ENCODE measurements around the gene ARPC5L. TPM values are rescaled to one million over a fixed set of nuclear protein-coding genes. Genes with fewer than 3 reads are reported as not detected.
A peak's percentile ranks its signal among the peaks of the same experiment; 100 is the strongest.

The ARPC5L gene
- total RNA-seq, 1 experiment from 2014 or later, result 47.2 TPM

DNA sequence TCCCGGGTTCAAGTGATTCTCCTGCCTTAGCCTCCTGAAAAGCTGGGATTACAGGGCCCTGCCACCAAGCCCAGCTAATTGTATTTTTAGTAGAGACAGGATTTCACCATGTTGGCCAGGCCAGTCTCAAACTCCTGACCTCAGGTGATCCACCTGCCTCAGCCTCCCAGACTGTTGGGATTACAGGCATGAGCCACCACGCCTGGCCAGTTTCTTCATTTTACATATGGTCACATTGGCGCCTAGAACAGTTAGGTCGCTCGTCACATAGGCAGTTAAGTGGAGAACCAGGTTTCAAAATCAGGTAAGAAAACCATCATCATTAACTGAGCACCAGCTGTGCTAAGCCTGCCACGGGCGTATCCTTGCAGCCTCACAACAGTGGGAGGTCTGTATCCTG lies 48.9 kb upstream of the ARPC5L start:
- H3K4me1 Mint-ChIP-seq, result peaks cover 36% of the 10 kb centered on the region
- ChIA-PET POLR2A (no interaction called here), CTCF (interaction anchor here (1.1 to 10.1 kb wide), 7 partner anchors 11 to 40 kb away, joined by 3 to 147 read pairs (median 7); partner anchors contain the start of genes NR6A1, OLFML2A and WDR38)

DNA sequence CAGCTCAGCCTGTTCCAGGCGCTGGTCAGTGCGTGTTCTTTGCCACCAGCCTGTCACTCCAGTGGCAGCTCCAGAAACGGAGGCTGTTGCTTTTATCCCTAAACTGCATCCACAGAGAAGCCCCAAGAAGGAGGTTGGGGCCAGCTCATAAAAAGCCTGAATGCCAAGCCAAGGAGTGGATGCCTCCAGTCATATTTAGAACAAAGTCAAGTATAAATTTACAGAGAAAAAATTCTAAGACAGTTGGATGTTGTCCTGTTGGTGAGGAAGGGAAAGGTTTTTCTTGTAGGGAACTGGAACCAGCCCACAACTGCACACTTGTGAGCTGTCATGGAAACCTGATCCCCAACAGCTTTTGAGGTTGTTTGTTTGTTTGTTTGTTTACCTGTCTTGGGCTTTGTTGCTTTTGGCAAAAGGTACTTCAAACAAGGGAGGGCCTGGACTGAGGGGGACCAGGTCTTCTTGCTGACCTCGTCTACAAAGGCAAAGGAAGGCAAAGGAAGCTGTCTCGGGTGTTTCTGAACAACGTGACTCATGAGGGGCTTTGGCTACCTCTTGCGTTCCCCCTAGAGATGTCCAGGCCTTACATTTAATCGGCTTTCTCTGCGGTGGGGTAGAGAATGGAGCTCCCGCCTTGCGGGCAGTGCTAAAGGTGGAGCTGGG lies 48.3 kb upstream of the ARPC5L start:
- Mint-ChIP-seq H3K27ac (peak overlapping the region; percentile 13; the same call in 1 of the 2 replicates), H3K4me1 (peaks cover 31% of the 10 kb centered on the region), H3K4me3 (no peak overlapping the region), H3K9me3 (no peaks in the 10 kb centered on the region), H3K36me3 (no peaks in the 10 kb centered on the region), H3K27me3 (ENCODE audit: low read depth) (no peaks in the 10 kb centered on the region)
- ChIA-PET POLR2A (interaction anchor here (0.5 to 1.1 kb wide), 2 partner anchors 48 to 555 kb away, joined by 3 read pairs; partner anchors contain the start of genes ARPC5L and RPL35), CTCF (interaction anchor here (0.6 to 10.1 kb wide), 10 partner anchors 12 to 43 kb away, joined by 3 to 147 read pairs (median 4); partner anchors contain the start of genes NR6A1, OLFML2A and WDR38)
- no peak for ATAC-seq
- TF ChIP-seq, protein P1, sequence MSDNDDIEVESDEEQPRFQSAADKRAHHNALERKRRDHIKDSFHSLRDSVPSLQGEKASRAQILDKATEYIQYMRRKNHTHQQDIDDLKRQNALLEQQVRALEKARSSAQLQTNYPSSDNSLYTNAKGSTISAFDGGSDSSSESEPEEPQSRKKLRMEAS (CRISPR knock-in tag; IDR thresholded peaks at IDR 0.05), result no peak
- DNase-seq (ENCODE audit: low spot score), result no peak

More for the DNA sequence above, 48.9 kb upstream of the ARPC5L start:
- no peak for TF ChIP-seq TP53 (CRISPR knock-in tag; IDR thresholded peaks at IDR 0.05)
- no peak for TF ChIP-seq USF2 (CRISPR knock-in tag; IDR thresholded peaks at IDR 0.05)
- TF ChIP-seq, protein P2, sequence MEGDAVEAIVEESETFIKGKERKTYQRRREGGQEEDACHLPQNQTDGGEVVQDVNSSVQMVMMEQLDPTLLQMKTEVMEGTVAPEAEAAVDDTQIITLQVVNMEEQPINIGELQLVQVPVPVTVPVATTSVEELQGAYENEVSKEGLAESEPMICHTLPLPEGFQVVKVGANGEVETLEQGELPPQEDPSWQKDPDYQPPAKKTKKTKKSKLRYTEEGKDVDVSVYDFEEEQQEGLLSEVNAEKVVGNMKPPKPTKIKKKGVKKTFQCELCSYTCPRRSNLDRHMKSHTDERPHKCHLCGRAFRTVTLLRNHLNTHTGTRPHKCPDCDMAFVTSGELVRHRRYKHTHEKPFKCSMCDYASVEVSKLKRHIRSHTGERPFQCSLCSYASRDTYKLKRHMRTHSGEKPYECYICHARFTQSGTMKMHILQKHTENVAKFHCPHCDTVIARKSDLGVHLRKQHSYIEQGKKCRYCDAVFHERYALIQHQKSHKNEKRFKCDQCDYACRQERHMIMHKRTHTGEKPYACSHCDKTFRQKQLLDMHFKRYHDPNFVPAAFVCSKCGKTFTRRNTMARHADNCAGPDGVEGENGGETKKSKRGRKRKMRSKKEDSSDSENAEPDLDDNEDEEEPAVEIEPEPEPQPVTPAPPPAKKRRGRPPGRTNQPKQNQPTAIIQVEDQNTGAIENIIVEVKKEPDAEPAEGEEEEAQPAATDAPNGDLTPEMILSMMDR (IDR thresholded peaks at IDR 0.05), result no peak
- TF ChIP-seq GTF2I (CRISPR knock-in tag; conservative IDR thresholded peaks at IDR 0.05), result no peak
- no peak for TF ChIP-seq GRHL2 (CRISPR knock-in tag; IDR thresholded peaks at IDR 0.05; ENCODE audit: insufficient replicate concordance, severe bottlenecking)
- no peak for TF ChIP-seq ZNF138 (CRISPR knock-in tag; conservative IDR thresholded peaks at IDR 0.05)
- TF ChIP-seq FOXP1 (CRISPR knock-in tag; IDR thresholded peaks at IDR 0.05; ENCODE audit: borderline replicate concordance), result no peak
- TF ChIP-seq SMAD3 (CRISPR knock-in tag; IDR thresholded peaks at IDR 0.05; ENCODE audit: borderline replicate concordance), result no peak
- TF ChIP-seq, protein P1 (CRISPR knock-in tag; IDR thresholded peaks at IDR 0.05), result no peak
- no peak for TF ChIP-seq TEAD1 (CRISPR knock-in tag; IDR thresholded peaks at IDR 0.05)
- TF ChIP-seq ZNF423 (CRISPR knock-in tag; IDR thresholded peaks at IDR 0.05), result no peak
- Mint-ChIP-seq H3K36me3 (no peaks in the 10 kb centered on the region), H3K27me3 (ENCODE audit: low read depth) (no peaks in the 10 kb centered on the region), H3K27ac (no peak overlapping the region), H3K9me3 (no peaks in the 10 kb centered on the region), H3K4me3 (no peak overlapping the region)
- no peak for ATAC-seq
- no peak for DNase-seq (ENCODE audit: low spot score)

- Mint-ChIP-seq H3K4me1 (peaks cover 31% of the 10 kb centered on the region), H3K27me3 (ENCODE audit: low read depth) (no peaks in the 10 kb centered on the region), H3K27ac (peak overlapping the region; percentile 13; the same call in 1 of the 2 replicates), H3K4me3 (no peak overlapping the region), H3K9me3 (no peaks in the 10 kb centered on the region), H3K36me3 (no peaks in the 10 kb centered on the region)
- ATAC-seq, result no peak
- TF ChIP-seq, protein P3, sequence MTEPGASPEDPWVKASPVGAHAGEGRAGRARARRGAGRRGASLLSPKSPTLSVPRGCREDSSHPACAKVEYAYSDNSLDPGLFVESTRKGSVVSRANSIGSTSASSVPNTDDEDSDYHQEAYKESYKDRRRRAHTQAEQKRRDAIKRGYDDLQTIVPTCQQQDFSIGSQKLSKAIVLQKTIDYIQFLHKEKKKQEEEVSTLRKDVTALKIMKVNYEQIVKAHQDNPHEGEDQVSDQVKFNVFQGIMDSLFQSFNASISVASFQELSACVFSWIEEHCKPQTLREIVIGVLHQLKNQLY (CRISPR knock-in tag; IDR thresholded peaks at IDR 0.05), result no peak
- DNase-seq (ENCODE audit: low spot score), result no peak
- ChIA-PET CTCF (interaction anchor here (0.6 to 10.1 kb wide), 10 partner anchors 13 to 42 kb away, joined by 3 to 147 read pairs (median 4); partner anchors contain the start of genes NR6A1, OLFML2A and WDR38), POLR2A (interaction anchor here (1.1 kb wide), 1 partner anchor 47 kb away, joined by 3 read pairs; the partner anchor contains the start of genes ARPC5L and RPL35)
Measured at GRCh38 chr9:124814164-124814535, 47.8 kb upstream of the ARPC5L start.

DNA sequence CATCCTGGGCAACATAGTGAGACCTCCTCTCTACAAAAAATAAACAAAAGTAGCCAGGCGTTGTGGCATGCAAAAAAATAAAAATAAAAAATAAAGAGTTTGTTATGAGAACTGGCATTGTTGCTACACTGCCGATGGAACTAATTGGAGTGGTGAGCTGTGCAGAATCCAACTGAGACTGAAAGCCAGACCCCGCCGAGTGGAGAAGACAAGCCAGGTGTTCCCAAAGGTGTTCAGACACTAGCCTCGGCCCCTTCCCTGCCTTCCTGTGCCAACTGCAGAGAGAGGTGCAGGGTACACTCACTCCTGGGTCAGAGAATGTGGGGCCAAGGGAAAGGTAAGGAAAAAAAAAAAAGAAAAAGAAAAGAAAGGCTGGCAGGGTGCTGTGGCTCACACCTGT lies 46.3 kb upstream of the ARPC5L start:
- Mint-ChIP-seq H3K4me3 (no peak overlapping the region), H3K27me3 (ENCODE audit: low read depth) (no peaks in the 10 kb centered on the region), H3K27ac (no peak overlapping the region), H3K36me3 (no peaks in the 10 kb centered on the region), H3K9me3 (no peaks in the 10 kb centered on the region), H3K4me1 (peaks cover 30% of the 10 kb centered on the region)
- CTCF ChIA-PET, result interaction anchor here (0.6 to 10.1 kb wide), 4 partner anchors 25 to 1237 kb away, joined by 3 to 147 read pairs (median 30); partner anchors contain the start of genes NR6A1, OLFML2A and WDR38
- ATAC-seq (no peak), DNase-seq (ENCODE audit: low spot score) (no peak)
- POLR2A ChIA-PET, result no interaction called here
- TF ChIP-seq, protein P4, sequence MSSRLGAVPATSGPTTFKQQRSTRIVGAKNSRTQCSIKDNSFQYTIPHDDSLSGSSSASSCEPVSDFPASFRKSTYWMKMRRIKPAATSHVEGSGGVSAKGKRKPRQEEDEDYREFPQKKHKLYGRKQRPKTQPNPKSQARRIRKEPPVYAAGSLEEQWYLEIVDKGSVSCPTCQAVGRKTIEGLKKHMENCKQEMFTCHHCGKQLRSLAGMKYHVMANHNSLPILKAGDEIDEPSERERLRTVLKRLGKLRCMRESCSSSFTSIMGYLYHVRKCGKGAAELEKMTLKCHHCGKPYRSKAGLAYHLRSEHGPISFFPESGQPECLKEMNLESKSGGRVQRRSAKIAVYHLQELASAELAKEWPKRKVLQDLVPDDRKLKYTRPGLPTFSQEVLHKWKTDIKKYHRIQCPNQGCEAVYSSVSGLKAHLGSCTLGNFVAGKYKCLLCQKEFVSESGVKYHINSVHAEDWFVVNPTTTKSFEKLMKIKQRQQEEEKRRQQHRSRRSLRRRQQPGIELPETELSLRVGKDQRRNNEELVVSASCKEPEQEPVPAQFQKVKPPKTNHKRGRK (CRISPR knock-in tag; IDR thresholded peaks at IDR 0.05; ENCODE audit: borderline replicate concordance), result no peak
- TF ChIP-seq SMAD4 (CRISPR knock-in tag; IDR thresholded peaks at IDR 0.05) (no peak), E2F5 (CRISPR knock-in tag; IDR thresholded peaks at IDR 0.05) (no peak), SOX15 (CRISPR knock-in tag; IDR thresholded peaks at IDR 0.05) (no peak)
- TF ChIP-seq, protein P5, sequence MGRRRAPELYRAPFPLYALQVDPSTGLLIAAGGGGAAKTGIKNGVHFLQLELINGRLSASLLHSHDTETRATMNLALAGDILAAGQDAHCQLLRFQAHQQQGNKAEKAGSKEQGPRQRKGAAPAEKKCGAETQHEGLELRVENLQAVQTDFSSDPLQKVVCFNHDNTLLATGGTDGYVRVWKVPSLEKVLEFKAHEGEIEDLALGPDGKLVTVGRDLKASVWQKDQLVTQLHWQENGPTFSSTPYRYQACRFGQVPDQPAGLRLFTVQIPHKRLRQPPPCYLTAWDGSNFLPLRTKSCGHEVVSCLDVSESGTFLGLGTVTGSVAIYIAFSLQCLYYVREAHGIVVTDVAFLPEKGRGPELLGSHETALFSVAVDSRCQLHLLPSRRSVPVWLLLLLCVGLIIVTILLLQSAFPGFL (CRISPR knock-in tag; IDR thresholded peaks at IDR 0.05; ENCODE audit: borderline replicate concordance), result no peak
- TF ChIP-seq, protein P6, sequence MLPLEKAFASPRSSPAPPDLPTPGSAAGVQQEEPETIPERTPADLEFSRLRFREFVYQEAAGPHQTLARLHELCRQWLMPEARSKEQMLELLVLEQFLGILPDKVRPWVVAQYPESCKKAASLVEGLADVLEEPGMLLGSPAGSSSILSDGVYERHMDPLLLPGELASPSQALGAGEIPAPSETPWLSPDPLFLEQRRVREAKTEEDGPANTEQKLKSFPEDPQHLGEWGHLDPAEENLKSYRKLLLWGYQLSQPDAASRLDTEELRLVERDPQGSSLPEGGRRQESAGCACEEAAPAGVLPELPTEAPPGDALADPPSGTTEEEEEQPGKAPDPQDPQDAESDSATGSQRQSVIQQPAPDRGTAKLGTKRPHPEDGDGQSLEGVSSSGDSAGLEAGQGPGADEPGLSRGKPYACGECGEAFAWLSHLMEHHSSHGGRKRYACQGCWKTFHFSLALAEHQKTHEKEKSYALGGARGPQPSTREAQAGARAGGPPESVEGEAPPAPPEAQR (CRISPR knock-in tag; IDR thresholded peaks at IDR 0.05), result no peak
